Nephron progenitor cell (in vitro differentiated cells): ENCODE results near the gene LRIG1.

Experiments
- DNase-seq: peaks from one replicate; pipeline ENCODE4 v3.0.0; 2021
- H3K27ac Mint-ChIP-seq: 2 replicates; pipeline ENCODE4 v1.8.0; 2021; ENCODE audit warnings: mild to moderate bottlenecking, moderate library complexity, mixed read lengths
- H3K27me3 Mint-ChIP-seq: 2 replicates; pipeline ENCODE4 v1.8.0; 2021; ENCODE audit warnings: mild to moderate bottlenecking, low read depth, mixed read lengths; ENCODE audit not compliant: poor library complexity
- H3K36me3 Mint-ChIP-seq: 2 replicates; pipeline ENCODE4 v1.8.0; 2021; ENCODE audit warnings: low read depth, mixed read lengths
- H3K4me1 Mint-ChIP-seq: 2 replicates; pipeline ENCODE4 v1.8.0; 2021; ENCODE audit warnings: mixed read lengths
- H3K4me3 Mint-ChIP-seq: 2 replicates; pipeline ENCODE4 v1.8.0; 2021; ENCODE audit warnings: mild to moderate bottlenecking, moderate library complexity, mixed read lengths
- H3K9me3 Mint-ChIP-seq: 2 replicates; pipeline ENCODE4 v1.8.0; 2021; ENCODE audit warnings: mild to moderate bottlenecking, moderate library complexity, mixed read lengths
- CTCF ChIP-seq: fragments of 200-600 bp; sonication (generic); IDR thresholded peaks from 2 replicates; pipeline ENCODE4 v1.5.0; 2021; ENCODE audit warnings: antibody characterized with exemption

The LRIG1 gene

GRCh38 chr3:66502245-66502874 lies 1.5 kb upstream of the LRIG1 start:
- Mint-ChIP-seq H3K4me3 (peak overlapping the region; percentile 86), H3K27ac (no peak overlapping the region), H3K36me3 (no peaks in the 10 kb centered on the region), H3K27me3 (peaks cover 13% of the 10 kb centered on the region), H3K4me1 (peaks cover 72% of the 10 kb centered on the region), H3K9me3 (no peaks in the 10 kb centered on the region)
- TF ChIP-seq CTCF = no peak
- no peak for DNase-seq

GRCh38 chr3:66501483-66502244 lies 842 bp upstream of the LRIG1 start:
- Mint-ChIP-seq H3K9me3 (no peaks in the 10 kb centered on the region), H3K36me3 (no peaks in the 10 kb centered on the region), H3K27me3 (peaks cover 13% of the 10 kb centered on the region), H3K27ac (no peak overlapping the region), H3K4me3 (peak overlapping the region; percentile 86), H3K4me1 (peaks cover 79% of the 10 kb centered on the region)
- no peak for TF ChIP-seq CTCF
- no peak for DNase-seq

- Mint-ChIP-seq H3K36me3 (no peaks in the 10 kb centered on the region), H3K4me1 (peaks cover 88% of the 10 kb centered on the region), H3K9me3 (no peaks in the 10 kb centered on the region), H3K27ac (no peak overlapping the region), H3K27me3 (peaks cover 13% of the 10 kb centered on the region), H3K4me3 (peak overlapping the region; percentile 96)
- no peak for TF ChIP-seq CTCF
- DNase-seq = peak; percentile 71
These were observed 794 bp downstream of the LRIG1 start for GRCh38 chr3:66499881-66500575.

GRCh38 chr3:66498687-66499621 lies 1.9 kb downstream of the LRIG1 start:
- H3K27ac Mint-ChIP-seq = peak overlapping the region; percentile 78
- H3K27me3 Mint-ChIP-seq = peaks cover 13% of the 10 kb centered on the region
- H3K9me3 Mint-ChIP-seq = no peaks in the 10 kb centered on the region
- DNase-seq = no peak
- no peak for TF ChIP-seq CTCF
- H3K4me1 Mint-ChIP-seq = peaks cover 91% of the 10 kb centered on the region
- H3K36me3 Mint-ChIP-seq = no peaks in the 10 kb centered on the region
- peak overlapping the region; percentile 96 for H3K4me3 Mint-ChIP-seq

GRCh38 chr3:66497985-66498671 lies 2.7 kb downstream of the LRIG1 start:
- no peak for TF ChIP-seq CTCF
- Mint-ChIP-seq H3K27ac (no peak overlapping the region), H3K27me3 (peaks cover 13% of the 10 kb centered on the region), H3K4me3 (peak overlapping the region; percentile 96), H3K9me3 (no peaks in the 10 kb centered on the region), H3K4me1 (peaks cover 91% of the 10 kb centered on the region), H3K36me3 (no peaks in the 10 kb centered on the region)
- DNase-seq = no peak
